ENCODE data around the gene DNAJA3.

DNA sequence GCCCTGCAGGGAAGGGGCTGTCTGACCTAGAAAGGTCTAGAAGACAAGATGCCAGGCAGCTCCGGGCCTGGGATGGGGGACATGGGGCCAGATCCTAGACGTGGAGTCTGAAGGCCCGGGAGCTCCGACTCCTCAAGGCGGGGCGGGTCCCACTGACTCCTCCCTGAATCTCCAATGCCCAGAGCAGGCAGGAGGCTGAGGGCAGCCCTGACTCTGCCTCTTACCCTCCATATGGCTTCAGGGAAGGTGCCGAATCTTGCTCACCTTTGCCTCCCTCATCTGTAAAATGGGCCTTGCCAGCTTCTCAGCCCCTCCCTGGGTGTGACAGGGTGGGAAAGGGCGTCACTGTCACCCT, 39.2 kb upstream of the DNAJA3 start:
- TF ChIP-seq, protein P1, sequence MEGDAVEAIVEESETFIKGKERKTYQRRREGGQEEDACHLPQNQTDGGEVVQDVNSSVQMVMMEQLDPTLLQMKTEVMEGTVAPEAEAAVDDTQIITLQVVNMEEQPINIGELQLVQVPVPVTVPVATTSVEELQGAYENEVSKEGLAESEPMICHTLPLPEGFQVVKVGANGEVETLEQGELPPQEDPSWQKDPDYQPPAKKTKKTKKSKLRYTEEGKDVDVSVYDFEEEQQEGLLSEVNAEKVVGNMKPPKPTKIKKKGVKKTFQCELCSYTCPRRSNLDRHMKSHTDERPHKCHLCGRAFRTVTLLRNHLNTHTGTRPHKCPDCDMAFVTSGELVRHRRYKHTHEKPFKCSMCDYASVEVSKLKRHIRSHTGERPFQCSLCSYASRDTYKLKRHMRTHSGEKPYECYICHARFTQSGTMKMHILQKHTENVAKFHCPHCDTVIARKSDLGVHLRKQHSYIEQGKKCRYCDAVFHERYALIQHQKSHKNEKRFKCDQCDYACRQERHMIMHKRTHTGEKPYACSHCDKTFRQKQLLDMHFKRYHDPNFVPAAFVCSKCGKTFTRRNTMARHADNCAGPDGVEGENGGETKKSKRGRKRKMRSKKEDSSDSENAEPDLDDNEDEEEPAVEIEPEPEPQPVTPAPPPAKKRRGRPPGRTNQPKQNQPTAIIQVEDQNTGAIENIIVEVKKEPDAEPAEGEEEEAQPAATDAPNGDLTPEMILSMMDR (IDR thresholded peaks at IDR 0.05; ENCODE audit: low read length) = no peak
- TF ChIP-seq EZH2 (optimal IDR thresholded peaks at IDR 0.05; ENCODE audit: low read depth, low read length) = no peak
- TF ChIP-seq EZH2phosphoT487 (IDR thresholded peaks at IDR 0.05; ENCODE audit: low read length) = no peak

All from MM.1S (cell line).